GM13977 (cell line): ENCODE measurements around the gene SRSF1.
"Not testable (repeated sequence)": the region's sequence is repeated elsewhere in the genome, so short reads cannot be mapped to it uniquely, and the experiment has no call there.

Source experiments
- DNase-seq: peaks from one replicate; pipeline ENCODE4 v3.0.0; 2012; ENCODE audit warnings: low spot score
- in situ Hi-C: fragments of 300-500 bp; cut with MboI; formaldehyde crosslinking; loops from one replicate; pipeline ENCODE4 v1.12.0; 2022; ENCODE audit warnings: low sequenced_read_pairs, low pct_unique_long_range_greater_than_20kb, mixed read lengths, inconsistent platforms; ENCODE audit not compliant: unreplicated experiment
- TF ChIP-seq, protein P1 (sequence below): IDR thresholded peaks from 2 replicates; pipeline ENCODE4 v1.5.1; 2012; ENCODE audit warnings: mild to moderate bottlenecking, control low read depth; ENCODE audit not compliant: insufficient read depth; ENCODE audit errors: extremely low read depth, missing control alignments

The SRSF1 gene

DNA sequence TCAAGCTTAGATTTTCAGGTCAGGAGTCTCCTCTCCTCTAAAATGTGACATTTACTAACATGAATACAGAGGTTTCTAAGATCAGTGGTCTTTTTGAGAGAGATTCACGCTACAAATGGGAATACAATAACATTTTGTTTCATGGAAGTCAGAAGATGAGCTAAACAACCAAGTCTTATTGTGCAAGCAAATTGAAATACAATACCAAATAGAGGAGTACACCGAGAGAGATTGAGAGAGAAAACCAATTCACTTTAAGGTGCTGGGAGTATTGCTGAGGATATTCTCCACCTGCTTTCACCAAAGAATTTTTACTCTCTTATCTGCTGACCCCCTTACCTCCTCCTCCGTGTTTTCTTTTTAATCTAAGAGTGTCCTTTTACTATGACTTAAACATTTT is 30.5 kb downstream of the SRSF1 start:
- in situ Hi-C loops, result no loop called here
- TF ChIP-seq, protein P1, sequence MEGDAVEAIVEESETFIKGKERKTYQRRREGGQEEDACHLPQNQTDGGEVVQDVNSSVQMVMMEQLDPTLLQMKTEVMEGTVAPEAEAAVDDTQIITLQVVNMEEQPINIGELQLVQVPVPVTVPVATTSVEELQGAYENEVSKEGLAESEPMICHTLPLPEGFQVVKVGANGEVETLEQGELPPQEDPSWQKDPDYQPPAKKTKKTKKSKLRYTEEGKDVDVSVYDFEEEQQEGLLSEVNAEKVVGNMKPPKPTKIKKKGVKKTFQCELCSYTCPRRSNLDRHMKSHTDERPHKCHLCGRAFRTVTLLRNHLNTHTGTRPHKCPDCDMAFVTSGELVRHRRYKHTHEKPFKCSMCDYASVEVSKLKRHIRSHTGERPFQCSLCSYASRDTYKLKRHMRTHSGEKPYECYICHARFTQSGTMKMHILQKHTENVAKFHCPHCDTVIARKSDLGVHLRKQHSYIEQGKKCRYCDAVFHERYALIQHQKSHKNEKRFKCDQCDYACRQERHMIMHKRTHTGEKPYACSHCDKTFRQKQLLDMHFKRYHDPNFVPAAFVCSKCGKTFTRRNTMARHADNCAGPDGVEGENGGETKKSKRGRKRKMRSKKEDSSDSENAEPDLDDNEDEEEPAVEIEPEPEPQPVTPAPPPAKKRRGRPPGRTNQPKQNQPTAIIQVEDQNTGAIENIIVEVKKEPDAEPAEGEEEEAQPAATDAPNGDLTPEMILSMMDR, result no peak

DNA sequence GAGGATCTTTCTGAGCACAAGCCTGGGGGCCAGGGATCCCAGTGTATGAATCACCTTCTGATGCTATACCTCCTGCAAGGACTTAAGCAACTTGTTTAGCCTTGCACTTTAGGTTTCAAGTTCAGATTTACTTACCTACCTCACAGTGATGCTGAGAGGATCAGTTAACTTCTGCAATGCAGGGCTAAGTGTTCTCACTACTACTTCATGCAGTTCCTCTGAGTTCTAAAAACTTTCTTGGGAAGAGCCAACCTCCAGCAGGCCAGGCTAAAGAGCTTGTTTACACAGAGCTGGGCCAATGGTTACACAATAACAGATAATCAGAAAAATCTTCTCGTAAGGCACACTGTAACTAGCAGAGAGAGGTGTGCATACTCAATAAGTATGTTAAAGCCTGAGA is 32.0 kb downstream of the SRSF1 start:
- TF ChIP-seq, protein P1, result no peak
- in situ Hi-C loops, result no loop called here
- DNase-seq, result no peak

More for the DNA sequence above, 30.5 kb downstream of the SRSF1 start:
- DNase-seq, result no peak

DNA sequence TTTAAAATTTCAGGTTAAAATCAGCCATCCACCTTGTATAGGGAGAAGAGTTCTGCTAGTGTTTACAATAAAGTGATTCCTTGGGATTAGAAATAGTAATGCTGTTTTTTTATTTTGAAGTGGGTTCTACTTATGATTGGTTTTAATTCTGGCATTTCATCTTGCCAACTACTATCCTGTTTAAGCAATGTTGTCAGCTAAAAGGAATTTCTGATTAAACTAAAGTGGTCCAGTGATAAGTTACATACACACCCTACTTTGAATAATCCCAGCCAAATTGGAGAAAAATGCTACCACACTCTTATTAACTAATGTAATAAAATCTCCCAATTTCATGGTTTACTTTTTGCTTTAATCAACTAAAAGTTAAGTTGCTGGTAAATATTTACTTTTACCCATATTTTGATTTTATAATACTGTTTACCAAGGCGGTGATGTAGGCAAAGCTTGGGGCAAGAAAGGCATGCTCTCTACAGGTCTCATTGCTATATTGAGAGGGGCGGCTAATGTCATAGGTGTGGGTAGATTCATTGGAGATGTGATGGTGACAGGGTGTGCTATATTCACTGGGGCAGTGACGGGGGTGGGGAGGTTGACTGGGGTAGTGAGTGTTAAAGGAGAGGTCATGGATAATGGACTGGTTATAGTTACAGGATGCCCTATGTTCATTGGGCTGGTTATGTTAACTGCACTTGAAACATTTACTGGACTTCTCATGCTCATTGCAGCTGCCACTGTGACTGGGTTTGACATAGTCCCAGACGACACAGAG is 32.8 kb downstream of the SRSF1 start:
- DNase-seq, in situ Hi-C loops: not testable (repeated sequence)

DNA sequence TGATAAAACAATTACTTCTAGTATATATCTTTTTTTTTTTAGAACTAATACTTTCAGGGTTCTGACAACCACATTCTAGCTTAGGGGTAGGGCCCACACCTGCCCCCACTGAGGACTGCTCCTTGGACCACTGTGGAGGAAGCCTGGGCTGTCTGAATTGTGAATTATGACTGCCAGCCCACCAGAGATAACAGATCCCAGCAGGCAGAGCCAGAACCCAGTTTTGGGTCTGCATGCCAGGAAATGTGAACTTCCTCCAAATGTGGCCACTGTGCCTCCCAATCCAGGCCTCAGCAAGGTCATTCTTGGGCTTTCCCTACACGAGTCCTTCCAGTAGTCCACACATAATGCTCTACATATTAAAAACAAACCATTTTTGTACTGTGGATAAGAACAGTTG is 34.9 kb downstream of the SRSF1 start:
- TF ChIP-seq, protein P1, result no peak
- in situ Hi-C loops, result no loop called here
- DNase-seq, result no peak

DNA sequence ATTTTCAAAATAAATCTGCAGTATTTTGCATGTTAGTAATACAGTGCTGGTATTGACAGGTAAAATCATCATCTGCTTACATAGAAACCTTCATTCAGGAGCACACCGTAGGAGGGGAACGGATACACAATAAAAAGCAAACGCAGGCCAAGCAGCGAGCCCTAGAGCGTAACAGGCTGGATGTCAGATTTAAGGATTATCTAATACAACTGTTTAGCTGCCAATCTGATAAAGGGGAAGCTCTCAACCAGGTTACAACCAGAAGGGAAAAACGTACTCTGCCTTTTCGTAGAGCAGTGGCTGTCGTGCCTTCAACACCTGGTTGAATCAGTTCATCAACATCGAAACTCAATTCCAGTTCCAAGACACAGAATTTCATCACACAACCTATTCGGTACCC is 35.5 kb downstream of the SRSF1 start:
- TF ChIP-seq, protein P1, result no peak
- DNase-seq, result no peak
- in situ Hi-C loops, result no loop called here

DNA sequence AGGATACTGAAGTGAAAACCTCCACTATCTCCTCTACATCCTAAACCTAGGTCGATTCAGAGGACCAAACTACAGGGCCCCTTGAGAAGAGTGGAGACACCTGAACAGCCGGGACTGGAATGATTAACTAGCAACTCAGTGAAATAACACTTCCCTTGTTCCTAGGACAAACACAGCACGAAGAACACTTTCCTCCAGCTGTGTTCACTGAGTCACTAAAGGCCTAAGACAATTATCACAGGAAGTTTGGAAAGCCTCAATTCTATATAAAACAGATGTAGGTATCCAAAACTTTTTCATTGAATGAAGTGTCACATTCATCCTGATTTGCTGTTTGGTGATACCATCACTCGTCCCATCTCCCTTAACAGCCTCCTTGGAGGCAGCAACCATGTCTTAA is 36.3 kb downstream of the SRSF1 start:
- TF ChIP-seq, protein P1, result no peak
- no peak for DNase-seq
- in situ Hi-C loops, result no loop called here

DNA sequence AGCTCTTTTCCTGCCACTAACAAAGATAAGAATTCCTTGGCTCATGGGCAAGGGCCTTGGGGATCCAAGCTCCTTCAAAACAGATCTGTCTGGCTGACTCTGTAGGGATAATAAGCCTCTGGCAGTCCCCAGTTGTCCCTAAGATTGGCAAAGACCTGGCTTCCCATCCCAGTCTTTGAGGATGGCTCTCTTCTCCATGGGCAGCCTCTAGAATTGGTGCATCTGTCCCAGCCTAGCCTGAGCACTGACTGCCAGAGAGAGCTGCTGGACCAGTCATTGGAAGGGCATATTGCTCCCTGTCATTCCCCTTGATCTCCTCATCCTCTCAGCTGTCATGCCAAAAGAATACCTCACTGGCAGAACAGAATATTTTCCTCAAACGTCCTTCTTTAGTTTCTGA is 38.6 kb downstream of the SRSF1 start:
- TF ChIP-seq, protein P1, result no peak
- in situ Hi-C loops, result no loop called here
- no peak for DNase-seq
